GM18907 (cell line): ENCODE results near the gene MAN2B2.
"Not testable (repeated sequence)": the region's sequence is repeated elsewhere in the genome, so short reads cannot be mapped to it uniquely, and the experiment has no call there.

Experiments
- ATAC-seq: cut with Tn5 transposase; IDR thresholded peaks from one replicate; pipeline ENCODE4 v1.9.1; 2021; ENCODE audit warnings: mild to moderate bottlenecking, moderate library complexity; ENCODE audit not compliant: unreplicated experiment

The MAN2B2 gene

DNA sequence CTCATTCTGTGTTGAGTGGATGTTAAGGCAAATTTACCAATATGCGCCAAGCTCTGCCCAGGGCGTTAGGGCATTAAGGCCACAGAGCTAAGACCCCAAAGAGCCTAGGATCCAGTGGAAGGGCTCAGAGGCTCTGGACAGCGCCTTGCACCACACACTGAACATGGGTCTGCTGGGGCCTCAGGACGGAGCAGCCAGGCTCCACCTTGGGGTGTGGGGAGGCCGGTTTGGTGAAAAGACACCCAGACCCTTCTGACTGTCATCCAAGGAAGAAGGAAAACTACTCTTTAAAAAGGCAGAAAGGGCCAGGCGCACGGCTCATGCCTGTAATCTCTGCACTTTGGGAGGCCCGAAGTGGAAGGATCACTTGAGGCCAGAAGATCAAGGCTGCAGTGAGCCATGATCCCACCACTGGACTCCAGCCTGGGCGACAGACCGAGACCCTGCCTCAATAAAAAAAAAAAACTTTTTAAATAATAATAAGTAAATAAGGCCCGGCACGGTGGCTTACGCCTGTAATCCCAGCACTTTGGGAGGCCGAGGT, 64.2 kb downstream of the MAN2B2 start:
- ATAC-seq = no peak

DNA sequence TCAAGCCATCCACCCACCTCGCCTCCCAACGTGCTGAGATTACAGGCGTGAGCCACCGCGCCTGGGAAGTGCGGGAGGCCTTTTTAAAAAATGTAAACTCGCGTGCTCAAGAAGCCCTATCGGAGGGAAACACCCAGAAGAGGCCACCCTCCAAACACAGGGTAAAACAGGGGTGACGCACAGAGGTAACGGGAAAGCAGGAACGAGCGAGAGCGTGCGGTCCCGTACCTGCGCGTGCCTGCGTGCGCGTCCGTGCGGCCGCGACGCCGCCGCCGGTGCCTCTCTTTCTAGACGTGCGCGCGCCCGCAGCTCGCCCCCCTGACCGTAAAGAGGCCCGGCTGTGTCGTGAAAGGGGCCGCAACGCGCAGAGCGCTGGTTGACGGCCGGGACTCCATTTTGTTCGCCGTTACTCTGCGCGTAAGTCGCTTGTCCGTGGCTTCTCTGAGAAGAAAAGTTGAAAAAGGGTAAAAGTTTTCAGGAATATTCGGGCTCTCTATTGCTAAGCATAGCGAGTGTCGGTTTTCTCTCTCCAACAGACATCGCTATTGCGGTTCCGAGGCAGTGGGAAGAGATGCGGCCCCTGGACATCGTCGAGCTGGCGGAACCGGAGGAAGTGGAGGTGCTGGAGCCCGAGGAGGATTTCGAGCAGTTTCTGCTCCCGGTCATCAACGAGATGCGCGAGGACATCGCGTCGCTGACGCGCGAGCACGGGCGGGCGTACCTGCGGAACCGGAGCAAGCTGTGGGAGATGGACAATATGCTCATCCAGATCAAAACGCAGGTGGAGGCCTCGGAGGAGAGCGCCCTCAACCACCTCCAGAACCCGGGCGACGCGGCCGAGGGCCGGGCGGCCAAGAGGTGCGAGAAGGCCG, 65.5 kb downstream of the MAN2B2 start, which contains the start of gene MRFAP1:
MRFAP1 (plus strand) TSS at position 394 of the 872 bp plus-strand sequence; CDS start at position 572, 178 bp downstream.
- ATAC-seq = peak; percentile 86

DNA sequence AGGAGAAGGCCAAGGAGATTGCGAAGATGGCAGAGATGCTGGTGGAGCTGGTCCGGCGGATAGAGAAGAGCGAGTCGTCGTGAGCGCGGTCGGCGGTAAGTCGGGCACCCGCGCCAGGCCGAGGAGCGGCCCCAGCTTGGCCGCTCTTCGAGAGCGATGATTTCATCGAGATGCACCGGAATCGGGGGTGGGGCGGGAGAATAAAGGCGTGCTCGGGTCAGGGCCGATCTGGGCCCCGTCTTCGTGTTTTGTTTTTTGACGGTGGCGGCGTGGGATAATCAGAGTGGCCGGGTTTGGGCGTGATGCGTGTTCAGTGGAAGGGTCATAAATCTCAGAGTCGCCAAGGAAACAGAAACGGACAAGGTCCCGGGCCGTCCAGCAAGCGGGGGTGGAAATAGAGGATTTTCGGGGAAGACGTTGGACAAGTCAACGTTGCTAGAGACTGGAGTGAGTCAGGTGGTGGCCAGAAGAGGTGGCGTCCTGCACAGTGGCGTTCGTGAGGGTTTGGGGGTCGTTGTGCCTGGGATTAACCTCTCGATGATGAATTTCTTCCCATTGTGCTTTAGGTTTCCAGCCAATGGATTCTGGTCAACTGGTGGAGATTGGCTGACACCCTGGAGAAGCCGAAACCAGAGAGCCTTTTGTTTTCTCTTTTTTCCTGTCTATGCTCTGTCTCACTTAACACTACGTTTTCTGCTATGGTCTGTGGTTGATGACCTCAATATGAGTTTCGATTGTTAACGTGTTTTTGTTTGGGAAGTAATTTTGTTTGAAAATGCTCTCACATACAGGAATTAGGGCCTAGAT, 66.4 kb downstream of the MAN2B2 start:
- peak; percentile 27 for ATAC-seq

DNA sequence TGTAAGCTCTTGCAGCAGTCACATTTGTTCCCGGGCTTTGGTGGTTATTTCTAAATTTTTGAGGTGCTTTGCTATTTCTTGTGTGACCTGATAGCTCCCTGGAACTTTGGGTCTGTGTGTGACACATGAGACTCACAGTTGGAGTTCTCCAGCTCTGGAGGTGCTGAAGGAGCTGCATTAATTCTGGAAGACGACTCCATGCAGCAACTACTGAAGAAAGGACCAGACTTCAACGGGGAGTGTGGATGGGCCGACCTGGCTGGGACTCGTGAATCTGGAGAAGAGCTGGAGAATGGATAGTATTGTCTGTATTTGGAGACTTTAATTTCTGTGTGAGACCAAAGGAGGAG, 67.0 kb downstream of the MAN2B2 start:
- no peak for ATAC-seq

DNA sequence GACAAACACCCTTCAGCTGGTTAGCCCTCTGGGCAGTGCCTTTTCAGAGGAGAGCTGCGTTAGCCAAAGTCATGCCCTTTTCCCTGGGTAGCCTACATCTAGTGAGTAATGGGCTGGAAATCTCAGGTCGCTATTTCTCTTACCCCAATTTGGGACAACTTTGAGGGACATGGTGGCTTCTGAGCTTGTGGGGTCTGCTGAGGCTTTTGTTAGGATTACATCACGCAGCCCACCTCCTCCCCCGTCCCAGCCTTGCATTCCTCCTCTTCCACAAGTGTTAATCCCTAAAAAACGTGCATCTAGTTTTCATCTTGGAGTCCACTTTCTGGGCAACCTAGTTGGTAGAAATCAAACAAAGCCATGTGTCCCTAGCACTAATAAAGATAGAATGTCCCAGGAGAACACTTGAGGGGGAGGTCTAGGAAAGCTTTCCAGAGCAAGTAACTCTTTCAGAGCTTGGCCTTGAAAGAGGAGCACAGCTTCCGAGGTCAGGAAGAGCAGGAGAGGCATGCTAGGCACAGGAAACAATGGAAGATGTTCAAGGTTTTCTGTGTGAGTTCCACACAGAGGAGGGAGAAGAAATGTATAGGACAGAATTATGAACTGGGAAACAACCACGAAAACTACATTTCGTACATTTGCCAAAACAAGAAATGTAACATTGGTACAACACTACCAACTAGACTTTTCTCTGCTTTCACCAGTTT, 68.3 kb downstream of the MAN2B2 start:
- ATAC-seq = no peak

DNA sequence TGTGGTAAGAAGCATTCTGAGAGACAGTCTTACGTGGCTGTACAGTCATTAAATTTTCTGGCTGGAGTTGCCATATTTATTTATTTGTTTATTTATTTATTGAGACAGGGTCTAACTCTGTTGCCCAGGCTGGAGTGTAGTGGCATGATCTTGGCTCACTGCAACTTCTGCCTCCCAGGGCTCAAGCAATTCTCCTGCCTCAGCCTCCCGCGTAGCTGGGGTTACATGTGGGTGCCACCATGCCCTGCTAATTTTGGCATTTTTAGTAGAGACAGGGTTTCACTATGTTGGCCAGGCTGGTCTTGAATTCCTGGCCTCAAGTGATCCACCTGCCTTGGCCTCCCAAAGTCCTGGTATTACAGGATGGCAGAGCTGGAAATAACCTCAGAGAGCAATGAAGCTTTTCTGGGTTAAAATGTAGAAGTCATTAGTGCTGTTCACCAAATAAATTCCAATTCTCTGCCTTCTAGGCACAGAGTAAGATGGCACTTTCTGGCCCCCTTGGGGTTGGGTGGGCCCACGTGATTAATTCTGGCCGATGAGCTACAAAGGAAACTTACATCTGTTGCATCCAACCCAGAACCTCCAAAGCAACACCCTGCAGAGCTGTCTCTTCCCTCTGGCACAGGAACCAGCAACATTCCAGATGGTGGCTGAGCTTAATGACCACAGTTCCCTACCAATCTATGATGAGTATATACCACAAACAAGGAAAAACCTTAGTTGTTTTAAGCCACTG, 70.0 kb downstream of the MAN2B2 start:
- no peak for ATAC-seq

DNA sequence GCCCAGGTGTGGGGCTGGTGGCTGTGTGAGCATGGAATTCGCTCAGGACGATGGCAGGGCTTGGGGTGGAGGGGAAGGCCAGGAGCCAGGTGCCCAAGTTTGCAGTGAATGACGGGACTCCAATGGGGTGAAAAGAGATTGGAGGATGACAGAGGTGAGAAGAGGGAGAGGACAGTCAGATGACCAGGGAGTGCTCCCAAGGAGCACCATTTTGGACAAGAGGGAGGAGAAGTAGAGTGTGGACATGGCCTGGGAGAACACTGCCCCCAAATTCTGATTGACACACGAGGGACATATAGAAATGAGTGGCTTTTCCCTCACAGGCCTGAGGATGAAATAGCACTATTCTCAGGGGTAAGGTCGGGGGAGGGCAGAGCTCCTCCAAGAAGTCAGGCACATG, 72.2 kb downstream of the MAN2B2 start:
- no peak for ATAC-seq

DNA sequence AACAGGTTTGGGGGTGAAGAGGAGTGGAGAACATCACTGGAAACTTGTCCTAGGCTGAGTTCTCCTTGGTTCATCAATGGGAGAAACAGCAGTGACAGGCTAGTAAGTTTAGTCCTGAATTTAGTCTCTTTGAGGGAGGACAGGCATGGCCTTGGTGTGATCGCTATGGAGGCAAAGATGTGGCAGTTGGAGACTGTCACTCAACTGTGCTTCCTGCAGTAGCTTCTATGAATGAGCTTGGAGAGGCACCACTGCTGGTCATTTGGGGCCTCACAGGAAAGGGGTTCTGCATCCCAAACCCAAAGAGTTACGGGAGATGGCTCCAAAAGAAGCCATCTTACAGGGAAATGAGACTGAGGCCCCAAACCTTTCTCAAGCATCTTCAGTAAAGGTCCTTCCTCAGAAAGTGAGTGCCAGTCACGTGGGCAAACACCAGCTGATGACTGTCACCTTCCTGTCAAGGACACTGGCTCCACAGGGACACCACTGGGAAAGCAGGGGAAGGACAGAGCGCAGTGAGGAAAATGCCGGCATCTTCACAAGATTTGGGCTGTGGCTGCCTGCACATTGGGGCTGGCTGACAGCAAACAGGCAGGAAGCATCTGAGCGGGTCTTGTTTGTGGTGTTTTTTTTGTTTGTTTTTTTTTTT, 72.7 kb downstream of the MAN2B2 start:
- no peak for ATAC-seq

DNA sequence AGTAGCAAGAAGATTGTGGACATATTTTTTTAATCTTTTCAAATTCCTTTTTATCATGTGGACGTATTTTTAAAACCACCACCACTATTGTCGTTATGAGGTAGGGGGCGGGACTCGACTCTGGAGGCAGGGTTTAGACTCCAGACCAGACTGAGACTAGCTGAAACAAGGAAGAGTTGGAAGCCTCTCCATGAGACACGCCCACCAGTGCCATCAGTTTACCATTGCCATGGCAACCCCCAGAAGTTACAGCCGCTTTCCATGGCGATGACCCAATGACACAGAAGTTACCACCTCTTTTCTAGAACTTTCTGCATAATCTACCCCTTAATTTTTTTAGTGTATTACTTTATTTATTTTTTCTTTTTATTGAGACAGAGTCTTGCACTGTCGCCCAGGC, 74.2 kb downstream of the MAN2B2 start:
- ATAC-seq = no peak

DNA sequence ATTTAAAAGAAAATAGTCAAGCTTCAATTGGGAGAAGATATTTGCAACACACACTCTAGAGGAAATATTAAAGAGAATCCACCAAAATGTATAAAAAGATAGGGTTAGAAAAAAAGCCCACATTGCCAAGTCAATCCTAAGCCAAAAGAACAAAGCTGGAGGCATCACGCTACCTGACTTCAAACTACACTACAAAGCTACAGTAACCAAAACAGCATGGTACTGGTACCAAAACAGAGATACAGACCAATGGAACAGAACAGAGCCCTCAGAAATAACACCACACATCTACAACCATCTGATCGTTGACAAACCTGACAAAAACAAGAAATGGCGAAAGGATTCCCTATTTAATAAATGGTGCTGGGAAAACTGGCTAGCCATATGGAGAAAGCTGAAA, 79.2 kb downstream of the MAN2B2 start:
- not testable (repeated sequence) for ATAC-seq

DNA sequence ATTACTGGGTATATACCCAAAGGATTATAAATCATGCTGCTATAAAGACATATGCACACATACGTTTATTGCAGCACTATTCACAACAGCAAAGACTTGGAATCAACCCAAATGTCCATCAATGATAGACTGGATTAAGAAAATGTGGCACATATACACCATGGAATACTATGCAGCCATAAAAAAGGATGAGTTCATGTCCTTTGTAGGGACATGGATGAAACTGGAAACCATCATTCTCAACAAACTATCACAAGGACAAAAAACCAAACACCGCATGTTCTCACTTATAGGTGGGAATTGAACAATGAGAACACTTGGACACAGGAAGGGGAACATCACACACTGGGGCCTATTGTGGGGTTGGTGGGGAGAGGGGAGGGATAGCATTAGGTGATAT, 80.3 kb downstream of the MAN2B2 start:
- ATAC-seq = not testable (repeated sequence)

DNA sequence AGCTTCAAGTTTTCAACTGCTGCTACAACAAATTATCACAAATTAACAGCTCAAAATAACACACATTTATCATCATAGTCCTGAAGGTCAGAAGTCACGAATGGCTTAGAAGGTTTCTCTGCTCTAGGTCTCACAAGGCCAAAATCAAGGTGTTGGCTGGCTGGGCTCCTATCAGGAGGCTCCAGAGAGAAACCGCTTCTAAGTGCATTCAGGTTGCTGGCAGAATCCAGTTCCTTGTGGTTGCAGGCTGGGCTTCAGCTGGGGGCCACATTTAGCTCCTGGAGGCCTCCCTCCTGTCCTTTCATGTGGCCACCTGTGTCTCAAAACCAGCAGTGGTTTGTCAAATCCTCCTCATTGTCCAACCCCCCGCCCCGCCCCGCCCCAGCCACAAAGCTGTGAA, 80.9 kb downstream of the MAN2B2 start:
- ATAC-seq = no peak

DNA sequence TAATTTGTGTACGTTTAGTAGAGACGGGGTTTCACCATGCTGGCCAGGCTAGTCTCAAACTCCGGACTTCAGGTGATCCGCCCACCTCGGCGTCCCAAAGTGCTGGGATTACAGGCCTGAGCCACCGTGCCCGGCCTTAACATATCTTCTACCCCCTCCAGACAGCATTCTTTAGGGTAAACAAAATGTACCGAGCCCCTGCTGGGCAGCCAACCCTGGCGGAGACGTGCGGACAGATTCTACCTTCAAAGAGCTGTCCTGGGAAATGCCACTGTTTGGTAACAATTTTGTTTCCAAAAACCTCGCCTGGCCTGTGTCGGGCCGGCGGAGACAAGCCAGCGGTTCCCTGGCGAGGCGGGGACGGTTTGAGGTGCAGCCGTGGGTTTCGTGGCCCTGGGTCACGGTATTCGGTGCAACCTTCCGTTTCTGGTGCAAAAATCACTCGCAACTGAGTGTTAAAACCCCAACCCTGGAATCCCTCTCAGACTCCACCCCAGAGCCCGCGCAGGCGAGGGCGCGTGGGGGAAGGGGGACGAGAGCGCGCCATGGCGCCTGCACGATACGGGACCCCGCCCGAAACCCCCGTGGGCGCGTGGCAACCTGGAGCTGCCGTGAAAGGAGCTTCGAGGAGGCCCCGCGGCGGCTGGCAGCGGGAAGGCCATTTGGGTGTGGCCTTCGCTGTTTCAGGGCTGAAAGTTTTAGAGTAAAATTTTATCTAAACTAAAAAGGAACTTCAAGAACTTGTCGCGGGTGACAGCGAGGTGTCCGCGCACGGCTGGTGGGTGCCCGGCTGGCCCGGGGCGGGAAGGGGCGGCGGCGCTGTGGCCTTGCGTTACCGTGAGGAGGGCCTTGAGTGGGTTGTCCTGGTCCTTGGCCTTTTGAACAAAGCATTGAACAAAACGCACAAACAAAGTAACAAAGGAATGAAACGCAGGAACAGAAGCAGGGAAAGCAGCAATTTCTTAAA, 82.5 kb downstream of the MAN2B2 start:
- no peak for ATAC-seq

DNA sequence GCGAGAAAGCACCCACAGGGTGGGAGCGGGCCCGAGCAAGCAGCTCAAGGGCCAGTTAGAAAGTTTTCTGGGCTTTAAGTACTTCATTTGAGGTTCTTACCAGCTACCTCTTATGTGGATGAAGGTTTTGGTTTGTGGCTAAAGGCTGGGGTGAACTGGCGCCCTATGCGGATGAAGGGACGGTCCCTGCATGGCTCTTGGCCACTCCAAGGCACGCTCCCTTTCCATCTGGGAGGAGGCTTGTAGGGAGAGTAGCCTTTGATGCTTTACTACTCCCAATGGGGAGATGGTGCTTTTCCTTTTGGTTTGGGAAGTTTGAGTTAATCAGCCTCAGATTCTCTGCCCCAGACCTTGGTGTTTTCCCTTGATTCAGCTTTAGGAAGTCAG, 83.2 kb downstream of the MAN2B2 start:
- ATAC-seq = no peak

DNA sequence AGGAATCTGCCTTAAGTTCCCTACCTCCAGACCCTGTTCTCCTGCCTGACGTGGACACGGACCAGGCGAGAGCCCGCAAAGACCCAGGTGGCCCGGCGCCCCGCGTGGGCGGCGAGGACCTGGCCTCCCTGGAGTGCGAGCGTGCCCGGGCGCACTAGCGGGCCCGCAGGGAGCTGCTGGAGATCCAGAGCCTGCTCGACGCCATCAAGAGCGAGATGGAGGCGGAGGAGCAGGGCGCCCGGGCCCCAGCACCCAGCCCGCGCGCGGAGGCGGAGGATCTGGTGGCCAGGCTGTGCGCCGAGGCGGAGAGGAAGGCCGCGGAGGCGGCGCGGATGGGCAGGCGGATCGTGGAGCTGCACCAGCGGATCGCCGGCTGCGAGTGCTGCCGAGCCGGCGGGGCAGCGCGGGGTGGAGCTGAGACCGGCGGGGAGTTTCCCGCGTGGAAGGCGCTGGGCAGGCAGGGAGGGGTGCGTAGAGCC, 83.6 kb downstream of the MAN2B2 start:
- no peak for ATAC-seq

DNA sequence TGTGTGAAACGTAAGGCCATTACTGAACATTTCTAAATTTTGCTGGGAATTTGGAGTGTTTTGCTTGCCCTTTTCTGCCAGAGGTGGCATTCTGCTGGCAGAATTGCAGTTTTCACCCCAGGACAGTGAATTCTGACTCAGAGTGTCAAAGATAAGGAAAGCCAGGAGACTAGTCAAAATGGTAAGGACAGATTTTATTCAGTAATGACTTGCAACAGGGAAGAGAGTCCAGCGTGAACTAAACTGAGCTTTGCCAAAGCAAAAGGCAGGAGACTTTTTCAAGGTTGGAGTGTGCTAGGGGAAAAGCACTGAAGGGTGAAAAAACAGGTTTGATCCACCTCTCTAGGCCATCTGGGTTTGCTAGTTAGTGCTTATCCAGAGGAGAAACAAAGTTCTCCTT, 84.9 kb downstream of the MAN2B2 start:
- no peak for ATAC-seq

DNA sequence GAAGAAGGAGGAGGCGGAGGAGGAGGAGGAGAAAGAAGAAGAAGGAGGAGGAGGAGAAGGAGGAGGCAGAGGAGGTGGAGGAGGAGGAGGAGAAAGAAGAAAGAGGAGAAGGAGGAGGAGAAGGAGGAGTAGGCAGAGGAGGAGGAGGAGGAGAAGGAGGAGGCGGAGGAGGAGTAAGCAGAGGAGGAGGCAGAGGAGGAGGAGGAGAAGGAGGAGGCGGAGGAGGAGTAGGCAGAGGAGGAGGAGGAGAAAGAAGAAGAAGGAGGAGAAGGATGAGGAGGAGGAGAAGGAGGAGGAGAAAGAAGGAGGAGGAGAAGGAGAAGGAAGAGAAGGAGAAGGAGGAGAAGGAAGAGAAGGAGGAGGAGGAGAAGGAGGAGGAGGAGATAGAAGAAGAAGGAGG, 85.4 kb downstream of the MAN2B2 start:
- ATAC-seq = no peak

DNA sequence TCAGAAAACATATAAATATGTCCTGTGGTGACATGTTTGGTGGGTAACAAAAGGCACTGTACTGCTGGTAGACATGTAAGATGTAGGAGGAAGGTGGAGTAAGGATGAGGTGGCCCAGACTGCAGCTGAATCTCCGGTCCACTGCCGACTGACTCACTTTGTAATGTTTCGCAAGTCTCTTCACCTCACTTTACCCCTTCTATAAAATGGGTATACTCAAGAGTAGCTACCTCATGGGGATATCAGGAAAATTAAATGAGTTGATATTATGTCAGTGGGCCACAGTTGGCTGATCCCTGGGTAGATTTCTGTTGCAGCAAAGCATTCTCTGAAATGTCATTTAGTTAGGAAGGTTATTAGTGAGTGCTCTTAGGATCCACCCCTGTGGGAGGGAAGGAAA, 87.6 kb downstream of the MAN2B2 start:
- ATAC-seq = no peak
